Measurements from ENCODE around the gene SCART1.

The SCART1 gene

DNA sequence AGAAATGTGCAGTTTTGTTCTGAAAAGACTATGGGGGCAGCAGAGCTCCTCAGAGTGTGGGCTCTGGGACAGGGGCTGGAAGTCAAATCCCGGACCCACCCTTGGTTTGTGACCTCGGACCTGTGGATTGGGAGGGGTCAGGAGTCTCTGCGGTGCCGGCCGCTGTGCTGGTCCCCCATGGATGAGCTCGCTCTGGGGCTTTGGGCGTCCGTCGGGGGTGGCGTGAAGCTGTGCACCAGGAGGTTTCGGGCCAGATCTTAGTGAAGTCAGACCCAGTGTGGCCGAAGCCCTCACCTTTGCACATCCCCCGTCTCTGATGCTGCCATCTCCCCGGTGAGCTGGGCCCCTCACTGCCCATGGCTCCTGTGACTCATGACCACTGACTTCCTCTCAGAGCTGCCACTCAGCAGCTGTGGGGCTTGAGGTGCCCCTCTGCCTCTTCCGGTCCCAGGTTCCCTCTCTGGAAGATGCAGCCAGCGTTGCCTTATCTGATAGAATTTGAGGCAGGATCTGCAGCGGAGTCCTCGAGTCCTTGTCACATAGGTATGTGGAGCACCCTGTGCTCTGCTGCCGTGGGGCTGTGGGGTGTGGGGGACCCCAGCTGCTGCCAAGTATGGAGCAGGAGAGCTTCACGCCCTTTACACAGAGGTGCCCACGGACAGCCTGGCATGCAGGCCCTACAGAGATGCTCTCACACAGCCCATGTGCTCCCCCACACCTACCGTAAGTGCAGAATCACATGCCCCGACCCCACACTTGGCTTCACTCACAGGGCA is 11.4 kb upstream of the SCART1 start:
- H3K4me1 Mint-ChIP-seq: no peaks in the 10 kb centered on the region
- TF ChIP-seq CTCF (IDR thresholded peaks at IDR 0.05): no peak
- DNase-seq: no peak
- H3K36me3 Mint-ChIP-seq (ENCODE audit: low read depth): peaks cover 22% of the 10 kb centered on the region
- H3K27ac Mint-ChIP-seq: no peak overlapping the region
- H3K9me3 Mint-ChIP-seq: peaks cover 84% of the 10 kb centered on the region
- H3K27me3 Mint-ChIP-seq (ENCODE audit: low read depth, poor library complexity): no peaks in the 10 kb centered on the region
- no peak overlapping the region for H3K4me3 Mint-ChIP-seq

GRCh38 chr10:133442967-133443924 is 10.5 kb upstream of the SCART1 start:
- no peak overlapping the region for H3K27ac Mint-ChIP-seq
- no peaks in the 10 kb centered on the region for H3K4me1 Mint-ChIP-seq
- H3K9me3 Mint-ChIP-seq: peaks cover 87% of the 10 kb centered on the region
- H3K27me3 Mint-ChIP-seq (ENCODE audit: low read depth, poor library complexity): no peaks in the 10 kb centered on the region
- no peak for DNase-seq
- no peak overlapping the region for H3K4me3 Mint-ChIP-seq
- H3K36me3 Mint-ChIP-seq (ENCODE audit: low read depth): peaks cover 29% of the 10 kb centered on the region
- TF ChIP-seq CTCF (IDR thresholded peaks at IDR 0.05): no peak

GRCh38 chr10:133444342-133445267 is 9.1 kb upstream of the SCART1 start:
- no peak for DNase-seq
- TF ChIP-seq CTCF (IDR thresholded peaks at IDR 0.05): no peak
- Mint-ChIP-seq H3K9me3 (peaks cover 87% of the 10 kb centered on the region), H3K36me3 (ENCODE audit: low read depth) (peaks cover 24% of the 10 kb centered on the region), H3K4me1 (no peaks in the 10 kb centered on the region), H3K27ac (no peak overlapping the region), H3K27me3 (ENCODE audit: low read depth, poor library complexity) (no peaks in the 10 kb centered on the region), H3K4me3 (no peak overlapping the region)

- DNase-seq: no peak
- Mint-ChIP-seq H3K4me3 (no peak overlapping the region), H3K36me3 (ENCODE audit: low read depth) (peaks cover 24% of the 10 kb centered on the region), H3K4me1 (no peaks in the 10 kb centered on the region), H3K9me3 (peaks cover 85% of the 10 kb centered on the region), H3K27ac (no peak overlapping the region), H3K27me3 (ENCODE audit: low read depth, poor library complexity) (no peaks in the 10 kb centered on the region)
- no peak for TF ChIP-seq CTCF (IDR thresholded peaks at IDR 0.05)
Observed at GRCh38 chr10:133445268-133445732, 8.4 kb upstream of the SCART1 start.
